HG03521 (cell line): ENCODE data around the gene NUAK2.

Source experiments
- ATAC-seq: cut with Tn5 transposase; IDR thresholded peaks from one replicate; pipeline ENCODE4 v1.9.1; 2021; ENCODE audit warnings: mild to moderate bottlenecking, moderate library complexity; ENCODE audit not compliant: unreplicated experiment

Gene NUAK2

GRCh38 chr1:205259324-205259832, 62.2 kb downstream of the NUAK2 start:
- ATAC-seq, result no peak

- no peak for ATAC-seq
Observed at GRCh38 chr1:205258719-205259118, 62.8 kb downstream of the NUAK2 start.

- no peak for ATAC-seq
Observed at GRCh38 chr1:205258261-205258691, 63.3 kb downstream of the NUAK2 start.

GRCh38 chr1:205257735-205258134, 63.8 kb downstream of the NUAK2 start:
- ATAC-seq, result no peak

GRCh38 chr1:205256951-205257625, 64.5 kb downstream of the NUAK2 start:
- no peak for ATAC-seq

GRCh38 chr1:205255941-205256780, 65.4 kb downstream of the NUAK2 start:
- no peak for ATAC-seq
